Endothelial cell of umbilical vein (primary cell): Measurements from ENCODE around the gene GNG8. TPM values are rescaled to one million over a fixed set of nuclear protein-coding genes. Genes with fewer than 3 reads are reported as not detected.

Source experiments
- BruUV-seq: library from RNA; stranded (reverse); fragments of 400-500 nt; replicated peaks from 2 replicates; lab custom pipeline; 2021; lab: Mats Ljungman, UMichigan
- CTCF ChIA-PET: fragments of 300-600, 350-600 bp; sonication (Branson Sonifier 250); formaldehyde crosslinking; loops from one replicate; lab custom pipeline; 2021; ENCODE audit warnings: antibody characterized with exemption, inconsistent platforms; lab: Charles Lee
- POLR2A ChIA-PET: fragments of 300-600, 350-600 bp; sonication (Branson Sonifier 250); formaldehyde crosslinking; loops from one replicate; lab custom pipeline; 2021; ENCODE audit warnings: antibody characterized with exemption, inconsistent platforms; lab: Charles Lee
- DNase-seq: peaks from one replicate; pipeline ENCODE4 v3.0.0-alpha.2; 2011; ENCODE audit warnings: low read depth, low spot score
- FAIRE-seq: peaks from 2 replicates; lab custom pipeline; 2011; peaks lifted over from hg19 to GRCh38; lab: Jason Lieb, UNC
- H2AFZ ChIP-seq: 2 replicates; pipeline ENCODE4 v1.6.0; 2012; ENCODE audit warnings: low read depth, low read length, control low read depth, inconsistent platforms
- H3K27ac ChIP-seq: 2 replicates; pipeline ENCODE4 v1.5.1; 2011; ENCODE audit warnings: low read depth, mild to moderate bottlenecking, control low read depth, low read length, moderate library complexity; ENCODE audit not compliant: insufficient read depth
- H3K27me3 ChIP-seq, 2 experiments: 2 replicates each; pipeline versions ENCODE4 v1.6.0 to v1.6.1; 2011; ENCODE audit warnings: low read length in 2 of 2, mixed read lengths in 1 of 2; ENCODE audit not compliant: control insufficient read depth in 2 of 2, insufficient read depth in 2 of 2
- H3K36me3 ChIP-seq, 2 experiments: 2 replicates in 1 of 2; 3 replicates in 1 of 2; pipeline ENCODE4 v1.5.1; 2011; ENCODE audit warnings: low read length in 2 of 2, mild to moderate bottlenecking in 1 of 2, moderate library complexity in 1 of 2; ENCODE audit not compliant: control insufficient read depth in 2 of 2, insufficient read depth in 2 of 2; ENCODE audit errors: extremely low read depth in 1 of 2
- H3K4me1 ChIP-seq: 3 replicates; pipeline ENCODE4 v1.5.1; 2011; ENCODE audit warnings: mild to moderate bottlenecking, low read length; ENCODE audit not compliant: control insufficient read depth, insufficient read depth; ENCODE audit errors: extremely low read depth
- H3K4me2 ChIP-seq: 2 replicates; pipeline ENCODE4 v1.6.1; 2011; ENCODE audit warnings: low read length, control low read depth, mixed read lengths; ENCODE audit not compliant: insufficient read depth
- H3K4me3 ChIP-seq, 3 experiments: fragments of 200-600 bp in 1 of 3; sonication (generic), shearing (Covaris generic) in 1 of 3; replicated peaks in 1 of 3; 2 replicates each; pipeline ENCODE4 v1.5.1; 2011 to 2016; ENCODE audit warnings: control low read depth in 3 of 3, low read length in 3 of 3, mild to moderate bottlenecking in 2 of 3, inconsistent platforms in 1 of 3, low read depth in 1 of 3, moderate library complexity in 1 of 3; ENCODE audit not compliant: insufficient read depth in 1 of 3
- H3K79me2 ChIP-seq: 2 replicates; pipeline ENCODE4 v1.6.0; 2012; ENCODE audit warnings: low read length, inconsistent platforms; ENCODE audit not compliant: control insufficient read depth, insufficient read depth
- H3K9ac ChIP-seq: replicated peaks from 2 replicates; pipeline ENCODE3; 2011; ENCODE audit warnings: low read length, control low read depth; ENCODE audit not compliant: insufficient read depth; ENCODE audit errors: extremely low read depth
- H3K9me1 ChIP-seq: replicated peaks from 3 replicates; pipeline ENCODE4 v1.6.0; 2011; ENCODE audit warnings: mild to moderate bottlenecking, low read length; ENCODE audit not compliant: control insufficient read depth, insufficient read depth; ENCODE audit errors: extremely low read depth
- H3K9me3 ChIP-seq: replicated peaks from 2 replicates; pipeline ENCODE4 v1.5.1; 2012; ENCODE audit warnings: low read length, inconsistent platforms; ENCODE audit not compliant: control insufficient read depth, insufficient read depth
- H4K20me1 ChIP-seq: replicated peaks from 2 replicates; pipeline ENCODE3; 2011; ENCODE audit warnings: mild to moderate bottlenecking, low read length; ENCODE audit not compliant: control insufficient read depth, insufficient read depth; ENCODE audit errors: extremely low read depth
- CTCF ChIP-seq, 2 donors: IDR thresholded peaks; 1 replicate in 1 of 2; 2 replicates in 1 of 2; pipeline ENCODE4 v1.5.1; 2011; ENCODE audit warnings: low read length in 2 of 2, mild to moderate bottlenecking in 2 of 2, moderate library complexity in 2 of 2, control low read depth in 1 of 2, inconsistent platforms in 1 of 2, low read depth in 1 of 2; ENCODE audit not compliant: insufficient read depth in 1 of 2; ENCODE audit errors: extremely low read depth in 1 of 2
- EZH2 ChIP-seq: IDR thresholded peaks from 2 replicates; pipeline ENCODE4 v1.6.1; 2012; ENCODE audit warnings: borderline replicate concordance, low read depth, mild to moderate bottlenecking, moderate library complexity, low read length, inconsistent platforms; ENCODE audit not compliant: severe bottlenecking
- GATA2 ChIP-seq: IDR thresholded peaks from 2 replicates; pipeline ENCODE4 v1.7.0; 2011; ENCODE audit warnings: low read depth, mild to moderate bottlenecking, moderate library complexity, mixed read lengths, low read length; ENCODE audit not compliant: insufficient read length, insufficient read depth
- MYC ChIP-seq: IDR thresholded peaks from one replicate; pipeline ENCODE4 v1.6.1; 2011; ENCODE audit warnings: mild to moderate bottlenecking, low read depth, low read length
- POLR2A ChIP-seq: IDR thresholded peaks from 2 replicates; pipeline ENCODE4 v1.6.1; 2012; ENCODE audit warnings: low read depth, mild to moderate bottlenecking, control low read depth, low read length
- POLR2AphosphoS5 ChIP-seq: IDR thresholded peaks from 2 replicates; pipeline ENCODE4 v1.6.1; 2012; ENCODE audit warnings: low read depth, mild to moderate bottlenecking, control low read depth, low read length, moderate library complexity; ENCODE audit not compliant: insufficient read depth
- dilution Hi-C: fragments of 300-500 bp; cut with MboI; formaldehyde crosslinking; loops from one replicate; pipeline ENCODE4 v1.15.0; 2019; ENCODE audit warnings: low sequenced_read_pairs; ENCODE audit not compliant: extremely low pct_ligation_motif_present
- intact Hi-C: fragments of 100-400 bp; cut with micrococcal nuclease; formaldehyde crosslinking; loops from one replicate; pipeline ENCODE4 v1.10.0; 2022
- polyA plus RNA-seq, 4 experiments: library from polyadenylated mRNA; depleted of rRNA in 3 of 4; stranded (reverse) in 3 of 4; unstranded in 1 of 4; fragments of >200 nt; gene quantifications; 2 replicates each; pipeline versions ENCODE4 v1.2.1 to v1.2.3, GENCODE V29; 2011 to 2012; ENCODE audit warnings: missing spikeins in 1 of 4
- total RNA-seq: library from RNA; stranded (reverse); gene quantifications from 2 replicates; pipeline ENCODE4 v1.2.3, GENCODE V29; 2021

GNG8 gene
- total and polyA plus RNA-seq, 2 donors (not counting 3 experiments of a cell fraction or from before 2014, with no cell fraction given) = not detected

GRCh38 chr19:46634656-46635218 lies 1.3 kb downstream of the GNG8 start:
- H3K79me2 ChIP-seq = no peaks in the 10 kb centered on the region
- DNase-seq = no peak
- no peak overlapping the region for H3K9ac ChIP-seq
- dilution Hi-C loops = no loop called here
- ChIA-PET CTCF (interaction anchor here (2.0 to 4.6 kb wide), 2 partner anchors 18 to 27 kb away, joined by 8 to 39 read pairs; partner anchors contain the start of gene DACT3), POLR2A (no interaction called here)
- no peaks in the 10 kb centered on the region for H4K20me1 ChIP-seq
- TF ChIP-seq CTCF (IDR thresholded peaks at IDR 0.05; ENCODE audit: extremely low read depth in 1 of 2, insufficient read depth in 1 of 2, low read depth in 1 of 2, low read length in 2 of 2) (no peak), EZH2 (no peak), POLR2A (no peak), POLR2AphosphoS5 (no peak), GATA2 (no peak), MYC (no peak)
- intact Hi-C loops = loop anchor here (1.0 kb wide), 1 partner anchor 27 kb away; the partner anchor contains the start of gene DACT3
- no peak for FAIRE-seq
- peaks cover 0 to 13% of the 10 kb centered on the region in 2 experiments for H3K27me3 ChIP-seq
- H3K4me2 ChIP-seq = no peak overlapping the region
- no TSS peak for BruUV-seq
- no peaks in the 10 kb centered on the region for H3K9me1 ChIP-seq
- no peaks in the 10 kb centered on the region for H3K9me3 ChIP-seq
- H3K4me3 ChIP-seq = peak overlapping the region in 1 of 3 experiments; percentile 20
- H3K4me1 ChIP-seq = peaks cover 8% of the 10 kb centered on the region
- H3K36me3 ChIP-seq = no peaks in the 10 kb centered on the region
- H2AFZ ChIP-seq = no peak overlapping the region
- no peak overlapping the region for H3K27ac ChIP-seq
